Islet precursor cell (in vitro differentiated cells): ENCODE data around the gene MTCH2.
"Not testable (repeated sequence)": the region's sequence is repeated elsewhere in the genome, so short reads cannot be mapped to it uniquely, and the experiment has no call there.

Source experiments
- DNase-seq: peaks from one replicate; pipeline ENCODE4 v3.0.0-alpha.2; 2018

Gene MTCH2

DNA sequence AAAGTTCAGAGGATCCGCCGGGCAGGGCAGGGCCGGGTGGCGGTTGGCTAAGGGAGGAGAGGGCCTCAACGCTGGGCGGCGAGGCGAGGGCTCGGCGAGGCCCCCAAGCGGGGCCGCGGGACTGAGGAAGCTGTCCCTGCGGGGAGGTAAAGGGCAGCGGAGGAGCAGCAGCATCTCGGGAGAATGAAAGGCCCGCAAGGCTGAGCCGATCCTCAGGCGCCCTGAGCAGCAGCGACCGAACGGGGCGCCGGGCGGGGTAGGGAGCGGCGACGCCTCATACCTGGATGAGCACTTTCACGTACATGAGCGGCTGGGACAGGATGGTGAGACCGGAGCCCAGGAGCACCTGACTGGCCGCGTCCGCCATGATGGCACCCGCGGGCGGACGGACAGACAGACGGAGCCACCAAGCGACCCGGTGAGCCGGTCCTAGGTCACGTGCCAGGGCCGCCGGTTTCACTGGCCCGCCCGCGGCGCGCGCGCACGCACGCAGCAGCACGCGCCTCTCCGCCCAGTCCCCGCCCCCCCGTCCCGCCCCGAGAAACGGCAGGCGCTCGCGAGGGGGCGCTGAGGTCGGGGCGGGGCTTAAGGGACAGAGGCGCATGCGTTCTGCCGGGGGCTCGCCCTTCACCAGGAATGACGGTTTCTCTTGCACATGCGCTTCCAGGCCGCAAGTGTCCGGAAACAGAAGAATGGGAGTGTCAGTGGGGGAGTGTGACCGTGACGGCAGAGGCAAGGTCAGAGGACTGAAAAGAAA is at the start of gene MTCH2:
Gene MTCH2 (minus strand): TSS at position 461 of the 757 bp plus-strand sequence. CDS start 94 bp downstream, at position 367.
- DNase-seq = peak; percentile 98

DNA sequence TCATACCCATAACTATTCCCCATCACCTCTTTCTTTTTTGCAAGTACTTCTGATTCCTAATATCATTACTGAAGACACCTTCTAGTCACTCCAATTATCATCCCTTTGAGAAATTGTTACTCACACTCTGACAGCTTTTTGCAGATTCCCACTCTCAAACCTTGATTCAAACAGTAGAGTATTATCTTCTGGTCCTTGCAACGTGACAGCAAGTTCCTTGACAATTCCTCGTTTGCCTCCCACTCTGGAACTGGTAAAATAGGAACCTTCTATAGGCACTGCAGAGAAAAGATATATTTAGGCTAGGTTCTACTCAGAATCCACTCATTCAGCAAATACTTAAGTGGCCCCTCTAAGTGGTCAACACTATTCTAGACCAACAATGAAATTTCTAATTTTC is 49.6 kb upstream of the MTCH2 start:
- no peak for DNase-seq

DNA sequence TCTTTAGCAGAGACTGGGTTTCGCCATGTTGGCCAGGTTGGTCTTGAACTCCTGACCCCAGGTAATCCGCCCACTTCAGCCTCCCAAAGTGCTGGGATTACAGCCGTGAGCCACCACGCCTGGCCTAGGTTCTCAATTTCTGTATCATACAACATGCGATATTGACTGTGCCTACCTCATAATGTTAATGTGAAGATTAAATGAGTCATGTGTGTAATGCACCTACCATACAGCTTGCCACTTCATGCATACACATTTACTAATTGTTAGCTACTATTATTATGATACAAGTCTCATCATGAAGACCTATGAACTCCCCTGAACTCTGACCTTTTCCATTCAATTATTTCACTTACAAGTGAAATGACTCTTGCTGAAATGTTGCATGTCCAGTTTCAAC is 47.1 kb upstream of the MTCH2 start:
- DNase-seq = no peak

DNA sequence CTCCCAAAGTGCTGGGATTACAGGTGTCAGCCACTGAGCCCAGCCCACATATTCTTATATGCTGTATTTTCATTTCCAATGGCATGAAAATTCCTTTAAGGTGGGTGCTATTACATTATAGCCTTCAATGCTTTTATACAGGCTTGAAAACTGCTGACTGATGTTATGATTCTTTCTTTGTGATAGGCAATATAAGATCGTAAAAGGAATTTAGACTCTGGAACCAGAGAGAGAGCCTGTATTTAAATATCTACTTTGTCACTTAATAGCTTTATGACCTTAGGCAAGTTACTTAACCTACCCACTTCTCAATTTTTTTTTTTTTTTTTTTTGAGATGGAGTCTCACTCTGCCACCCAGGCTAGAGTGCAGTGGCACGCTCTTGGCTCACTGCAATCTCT is 46.6 kb upstream of the MTCH2 start:
- DNase-seq = no peak

DNA sequence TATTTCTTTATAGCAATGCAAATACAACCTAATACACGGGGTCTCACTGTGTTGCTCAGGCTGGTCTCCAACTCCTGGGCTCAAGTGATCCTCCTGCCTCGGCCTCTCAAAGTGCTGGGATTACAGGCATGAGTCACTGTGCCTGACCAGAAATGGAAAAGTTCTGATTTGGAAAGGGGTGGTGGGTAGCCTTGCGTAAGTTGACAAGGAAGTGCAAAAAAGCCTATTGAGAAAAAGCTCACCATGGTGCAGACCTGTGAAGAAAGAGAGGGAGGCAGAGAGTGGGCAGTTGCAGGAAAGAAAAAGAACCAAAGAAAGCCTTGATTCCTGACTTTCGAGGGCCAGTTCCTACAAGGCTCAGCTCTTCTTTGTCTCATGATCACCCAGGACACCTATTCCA is 45.8 kb upstream of the MTCH2 start:
- no peak for DNase-seq

DNA sequence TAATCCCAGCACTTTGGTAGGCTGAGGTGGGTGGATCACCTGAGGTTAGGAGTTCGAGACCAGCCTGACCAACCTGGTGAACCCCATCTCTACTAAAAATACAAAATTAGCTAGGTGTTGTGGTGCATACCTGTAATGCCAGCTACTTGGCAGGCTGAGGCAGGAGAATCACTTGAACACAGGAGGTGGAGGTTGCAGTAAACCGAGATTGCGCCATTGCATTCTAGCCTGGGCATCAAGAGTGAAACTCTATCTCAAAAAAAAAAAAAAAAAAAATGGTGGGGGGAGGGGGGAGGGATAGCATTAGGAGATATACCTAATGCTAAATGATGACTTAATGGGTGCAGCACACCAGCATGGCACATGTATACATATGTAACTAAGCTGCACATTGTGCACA is 44.3 kb upstream of the MTCH2 start:
- DNase-seq = not testable (repeated sequence)

DNA sequence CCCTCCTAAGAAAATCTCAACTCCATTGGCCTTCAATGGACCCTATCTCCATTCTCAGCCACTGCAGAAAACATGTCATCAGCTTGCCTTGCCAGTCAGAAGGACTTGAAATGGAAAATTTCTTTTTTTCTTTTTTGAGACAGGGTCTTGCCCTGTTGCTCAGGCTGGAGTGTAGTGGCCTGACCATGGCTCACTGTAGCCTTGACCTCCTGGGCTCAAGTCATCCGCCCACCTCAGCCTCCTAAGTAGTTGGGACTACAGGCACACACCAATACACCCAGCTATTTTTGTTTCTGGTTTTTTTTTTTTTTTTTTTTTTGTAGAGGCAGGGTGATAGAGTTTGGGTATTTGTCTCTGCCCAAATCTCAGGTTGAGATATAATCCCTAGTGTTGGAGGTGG is 43.8 kb upstream of the MTCH2 start:
- no peak for DNase-seq

DNA sequence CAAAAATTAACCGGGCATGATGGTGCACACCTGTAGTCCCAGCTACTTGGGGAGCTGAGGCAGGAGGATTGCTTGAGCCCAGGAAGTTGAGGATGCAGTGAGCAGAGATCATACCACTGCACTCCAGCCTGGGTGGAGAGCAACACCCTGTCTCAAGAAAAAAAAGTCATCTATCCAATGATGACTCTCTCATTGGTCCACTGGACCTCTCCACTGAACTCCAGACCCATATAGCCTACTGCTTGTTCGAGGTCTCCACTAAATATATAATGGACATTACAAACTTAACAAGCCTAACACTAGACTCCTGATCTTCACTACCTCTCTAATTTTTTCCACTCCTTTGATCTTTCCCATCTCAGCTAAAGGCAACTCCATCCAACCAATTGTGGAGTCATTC is 33.5 kb upstream of the MTCH2 start:
- DNase-seq = no peak

DNA sequence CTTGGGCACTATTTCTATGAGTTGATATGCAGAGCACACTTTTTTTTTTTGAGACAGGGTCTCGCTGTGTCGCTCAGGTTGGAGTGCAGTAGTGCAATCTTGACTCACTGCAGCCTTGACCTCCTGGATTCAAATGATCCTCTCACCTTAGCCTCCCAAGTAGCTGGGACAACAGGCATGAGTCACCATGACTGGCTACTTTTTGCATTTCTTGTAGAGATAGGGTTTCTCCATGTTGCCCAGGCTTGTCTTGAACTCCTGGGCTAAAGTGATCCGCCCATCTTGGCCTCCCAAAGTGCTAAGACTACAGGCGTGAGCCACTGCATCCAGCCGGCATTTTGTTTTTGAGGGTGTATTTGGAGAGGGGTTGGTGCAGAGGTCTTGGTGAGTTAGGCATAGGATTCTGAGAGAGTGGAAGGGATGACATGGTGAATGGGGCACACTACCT is 29.9 kb upstream of the MTCH2 start:
- no peak for DNase-seq

DNA sequence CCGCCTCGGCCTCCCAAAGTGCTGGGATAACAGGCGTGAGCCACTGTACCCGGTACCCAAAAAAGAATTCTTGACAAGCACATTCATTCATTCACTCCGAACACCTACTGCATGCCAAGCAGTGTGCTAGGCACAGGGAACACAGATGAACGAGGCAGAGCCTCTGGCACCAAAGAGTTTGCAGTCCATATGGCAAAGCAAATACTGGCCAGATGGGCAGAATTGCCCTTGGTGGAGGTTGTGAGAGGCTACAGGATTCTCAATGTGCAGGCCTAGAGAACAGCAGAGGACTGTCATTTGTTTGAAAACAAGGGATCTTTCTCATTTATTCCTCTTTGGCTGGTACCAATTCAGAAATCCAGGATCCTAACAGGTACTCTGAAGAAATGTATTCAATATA is 27.5 kb upstream of the MTCH2 start:
- DNase-seq = no peak

DNA sequence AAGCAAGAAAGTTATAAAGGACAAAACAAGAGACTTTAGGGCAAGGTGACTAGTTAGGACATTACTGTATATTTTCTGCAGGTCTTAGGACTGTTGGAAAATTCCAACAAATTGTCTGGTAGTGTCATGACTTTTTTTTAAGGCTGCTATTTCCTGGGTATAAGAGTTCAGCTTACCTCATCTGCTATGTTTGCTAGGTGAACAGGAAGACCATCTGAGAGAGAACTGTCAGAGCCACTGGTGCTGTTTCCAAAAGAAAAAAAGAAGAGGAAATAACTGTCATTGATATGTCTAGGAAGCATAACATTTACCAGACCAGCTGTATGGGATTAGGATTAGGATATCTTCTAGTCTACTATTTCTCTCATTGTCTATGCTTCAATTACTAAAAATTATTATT is 26.3 kb upstream of the MTCH2 start:
- no peak for DNase-seq

DNA sequence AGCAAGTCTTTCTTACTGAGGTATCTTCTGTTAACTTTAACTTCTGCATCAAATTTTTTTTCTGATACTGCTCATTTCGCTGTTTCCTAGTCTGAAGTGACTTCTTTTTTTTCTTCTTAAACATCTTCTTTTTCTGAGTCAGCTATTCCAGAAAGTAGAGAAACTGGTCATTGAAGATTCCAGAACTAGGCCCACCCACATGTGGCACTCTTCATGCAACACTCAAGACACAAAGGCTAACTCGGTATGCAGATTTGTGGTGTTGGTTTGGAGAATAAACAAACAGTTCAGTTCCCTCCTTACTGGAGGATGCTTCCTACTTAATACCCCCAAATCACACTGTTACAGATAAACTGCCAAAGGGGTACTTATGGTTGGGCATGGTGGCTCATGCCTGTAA is 25.2 kb upstream of the MTCH2 start:
- DNase-seq = no peak

DNA sequence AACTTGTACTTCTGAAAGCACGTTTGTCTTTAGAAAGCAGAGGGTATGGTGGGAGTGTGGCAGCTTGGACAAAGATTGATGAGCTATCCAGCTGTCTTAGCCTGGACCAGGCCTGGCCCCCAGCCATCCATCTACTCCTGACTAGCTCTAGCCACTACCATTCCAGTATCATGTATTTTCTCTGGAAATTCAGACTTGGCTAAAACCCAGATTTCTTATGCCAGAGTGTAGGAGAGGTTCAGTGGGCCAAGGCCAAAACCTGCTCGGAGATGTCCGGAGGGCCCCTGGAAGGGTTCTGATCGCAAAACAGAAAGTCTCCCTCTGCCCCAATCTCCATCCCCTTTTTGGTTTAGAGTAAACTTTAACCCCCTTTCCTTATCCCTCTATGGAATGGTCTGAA is 24.8 kb upstream of the MTCH2 start:
- no peak for DNase-seq

DNA sequence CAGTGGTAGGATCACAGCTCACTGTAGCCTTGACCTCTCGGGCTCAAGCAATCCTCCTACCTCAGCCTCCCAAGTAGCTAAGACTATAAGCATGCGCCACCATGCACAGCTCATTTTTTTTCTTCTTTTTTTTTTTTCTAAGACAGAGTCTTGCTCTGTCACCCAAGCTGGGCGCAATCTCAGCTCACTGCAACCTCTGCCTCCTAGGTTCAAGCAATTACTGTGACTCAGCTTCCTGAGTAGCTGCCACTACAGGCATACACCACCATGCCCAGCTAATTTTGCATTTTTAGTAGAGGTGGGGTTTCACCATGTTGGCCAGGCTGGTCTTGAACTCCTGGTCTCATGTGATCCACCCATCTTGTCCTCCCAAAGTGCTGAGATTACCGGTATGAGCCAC is 22.6 kb upstream of the MTCH2 start:
- not testable (repeated sequence) for DNase-seq

DNA sequence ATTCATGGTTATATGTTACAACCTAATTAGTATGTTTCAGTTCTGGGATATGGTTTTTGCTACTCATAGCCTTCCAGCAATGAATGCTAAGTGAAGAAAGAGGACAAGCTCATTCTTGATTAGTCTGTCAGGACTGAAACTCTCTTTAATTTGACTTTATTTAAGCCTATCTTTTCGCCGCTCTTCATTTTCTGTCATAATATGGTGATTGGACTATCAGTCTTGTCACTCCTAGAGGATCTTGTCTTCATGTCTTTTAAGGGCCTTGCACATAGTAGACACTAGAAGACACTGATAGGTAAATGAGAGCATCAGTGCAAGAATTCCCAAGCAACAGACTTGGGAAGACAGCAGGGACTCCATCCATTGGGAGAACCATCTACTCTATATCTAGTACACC is 18.9 kb upstream of the MTCH2 start:
- DNase-seq = no peak

DNA sequence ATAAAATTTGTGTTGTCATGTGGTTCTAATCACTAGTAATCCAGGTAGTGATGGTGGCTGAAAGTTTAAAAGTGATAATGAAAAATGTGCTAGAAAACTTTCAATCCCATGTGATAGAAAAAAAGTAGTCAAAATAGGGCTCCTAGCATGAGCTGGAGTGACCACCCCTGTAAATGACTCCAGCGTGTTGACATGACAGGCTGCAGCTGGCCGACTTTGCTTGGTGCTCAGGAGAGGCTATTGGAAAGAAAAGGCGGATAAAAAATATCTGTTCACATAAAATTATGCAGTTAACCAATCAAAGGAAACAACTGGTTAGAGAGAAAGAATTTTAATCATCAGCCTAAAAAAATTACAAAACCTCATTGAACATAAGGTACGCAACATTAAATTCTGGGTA is 16.9 kb upstream of the MTCH2 start:
- DNase-seq = no peak

DNA sequence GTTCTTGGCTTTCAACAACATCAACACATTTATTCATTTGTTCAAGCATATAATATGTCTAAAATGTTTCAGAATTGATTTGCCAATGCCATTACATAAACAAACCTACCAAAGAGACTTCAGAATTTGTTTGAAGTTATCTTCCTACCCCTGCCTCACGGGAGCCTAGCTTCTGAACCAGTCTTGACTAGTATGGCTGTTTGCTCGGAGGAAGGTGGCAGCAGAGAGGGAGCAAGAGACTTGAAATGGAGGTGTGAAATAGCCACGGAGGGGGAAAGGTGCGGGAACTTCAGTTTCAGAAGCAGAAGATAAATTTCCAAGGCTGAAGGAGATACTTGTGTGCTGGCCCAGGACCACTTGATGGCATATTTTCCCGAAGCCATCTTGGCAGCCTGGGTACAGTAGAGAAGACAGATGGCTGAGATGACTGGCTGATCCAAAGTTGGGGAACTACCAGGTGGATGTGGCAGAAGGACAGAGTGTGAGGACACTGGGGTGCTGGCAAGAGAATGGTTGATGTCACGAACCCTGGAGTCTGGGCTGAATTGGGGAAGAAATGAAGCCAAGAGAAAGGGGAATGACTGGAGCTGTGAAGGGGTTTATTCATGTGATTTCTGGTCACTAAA is 14.0 kb upstream of the MTCH2 start:
- DNase-seq = no peak

DNA sequence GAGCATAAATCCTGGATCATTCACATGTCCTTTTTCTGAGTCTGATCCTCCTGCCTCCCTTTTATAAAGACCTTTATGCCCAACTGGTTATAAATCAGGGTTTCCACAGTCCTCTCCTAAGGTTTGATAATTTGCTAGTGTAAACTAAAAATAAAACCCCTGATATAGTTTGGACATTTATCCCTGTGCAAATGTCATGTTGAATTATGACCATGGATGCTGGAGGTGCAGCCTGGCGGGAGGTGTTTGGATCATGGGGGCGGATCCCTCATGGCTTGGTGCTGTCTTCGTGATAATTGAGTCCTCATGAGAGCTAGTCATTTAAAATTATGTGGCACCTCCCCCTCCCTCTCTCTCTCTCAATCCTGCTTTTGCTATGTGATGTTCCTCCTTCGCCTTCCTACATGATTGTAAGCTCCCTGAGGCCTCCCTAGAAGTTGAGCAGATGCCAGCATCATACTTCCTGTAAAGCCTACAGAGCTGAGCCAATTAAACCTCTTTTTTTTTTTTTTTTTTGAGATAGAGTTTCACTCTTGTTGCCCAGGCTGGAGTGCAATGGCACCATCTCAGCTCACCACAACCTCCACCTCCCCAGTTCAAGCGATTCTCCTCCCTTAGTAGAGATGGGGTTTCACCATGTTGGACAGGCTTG is 9.6 kb upstream of the MTCH2 start:
- no peak for DNase-seq

DNA sequence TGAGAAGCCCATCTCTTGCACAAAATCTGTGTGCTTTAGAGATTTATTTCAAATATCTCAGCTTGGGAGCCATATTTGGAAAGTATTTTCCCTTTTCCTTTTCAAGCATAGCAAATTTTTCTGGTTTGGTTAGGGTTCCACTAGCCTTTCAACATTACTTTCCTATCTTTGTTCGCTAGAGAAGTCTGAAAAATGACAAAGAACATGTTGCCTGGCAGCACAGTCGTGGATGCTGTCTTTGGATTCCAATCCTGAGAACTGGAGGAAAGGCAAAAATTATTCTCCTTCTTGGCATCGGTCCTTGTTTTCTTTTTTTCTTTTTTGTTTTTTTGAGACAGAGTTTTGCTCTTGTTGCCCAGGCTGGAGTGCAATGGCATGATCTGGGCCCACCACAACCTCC is 6.9 kb upstream of the MTCH2 start:
- no peak for DNase-seq

DNA sequence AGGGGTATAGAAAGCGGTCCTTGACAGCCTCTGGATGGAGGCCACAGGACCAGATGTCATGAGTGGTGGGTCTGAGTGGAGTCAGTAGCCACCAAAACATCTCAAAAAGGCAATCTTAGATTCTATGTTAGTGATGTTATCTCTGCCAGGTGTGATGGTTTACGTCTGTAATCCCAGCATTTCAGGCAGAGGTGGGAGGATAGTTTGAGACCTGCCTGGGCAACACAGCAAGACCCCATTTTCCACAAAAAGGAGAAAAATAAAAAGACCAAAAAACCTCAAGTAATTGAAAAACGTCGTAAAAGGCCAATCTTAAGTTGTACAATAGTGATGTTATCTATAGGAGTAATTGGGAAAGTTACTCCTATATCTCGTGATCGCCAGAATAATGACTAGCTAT is 3.7 kb upstream of the MTCH2 start:
- DNase-seq = no peak

DNA sequence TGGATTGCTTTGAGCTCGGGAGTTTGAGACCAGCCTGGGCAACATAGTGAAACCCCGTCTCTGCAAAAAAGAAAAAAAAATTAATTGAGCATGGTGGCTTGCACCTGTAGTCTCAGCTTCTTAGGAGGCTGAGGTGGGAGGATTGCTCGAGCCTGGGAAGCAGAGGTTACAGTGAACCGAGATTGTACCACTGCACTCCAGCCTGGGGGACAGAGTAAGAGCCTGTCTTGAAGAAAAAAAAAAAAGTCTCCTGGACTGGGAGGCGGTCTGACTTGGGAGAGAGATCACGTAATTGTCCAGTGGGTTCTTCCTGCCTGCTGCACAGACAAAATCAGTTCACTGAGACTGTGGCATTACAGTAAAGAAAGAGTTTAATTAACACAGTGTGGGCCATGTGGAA is 3.1 kb upstream of the MTCH2 start:
- no peak for DNase-seq

DNA sequence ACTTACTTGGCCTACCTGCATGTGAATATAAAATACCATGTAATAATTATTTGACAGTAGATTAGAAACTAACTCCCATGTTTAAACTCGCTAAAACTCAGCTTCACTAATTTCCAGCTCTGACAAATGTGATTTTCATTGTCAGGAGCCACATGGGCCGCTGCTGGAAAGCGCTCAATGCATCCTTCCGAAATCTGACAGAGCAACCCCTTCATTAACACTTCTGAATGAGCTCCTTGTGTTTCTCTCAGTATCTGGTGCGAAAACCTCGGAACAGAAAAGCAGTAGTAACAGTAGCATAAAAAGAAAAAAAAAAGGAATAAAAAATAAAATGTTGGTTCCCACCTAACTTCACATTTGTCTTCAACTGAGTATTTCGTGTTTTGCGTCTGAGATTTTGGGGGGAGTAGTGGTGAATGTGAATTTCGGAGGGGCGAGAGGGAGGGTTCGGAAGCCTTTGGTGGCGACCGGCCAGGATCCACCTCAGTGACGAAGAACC is 710 bp downstream of the MTCH2 start:
- no peak for DNase-seq

DNA sequence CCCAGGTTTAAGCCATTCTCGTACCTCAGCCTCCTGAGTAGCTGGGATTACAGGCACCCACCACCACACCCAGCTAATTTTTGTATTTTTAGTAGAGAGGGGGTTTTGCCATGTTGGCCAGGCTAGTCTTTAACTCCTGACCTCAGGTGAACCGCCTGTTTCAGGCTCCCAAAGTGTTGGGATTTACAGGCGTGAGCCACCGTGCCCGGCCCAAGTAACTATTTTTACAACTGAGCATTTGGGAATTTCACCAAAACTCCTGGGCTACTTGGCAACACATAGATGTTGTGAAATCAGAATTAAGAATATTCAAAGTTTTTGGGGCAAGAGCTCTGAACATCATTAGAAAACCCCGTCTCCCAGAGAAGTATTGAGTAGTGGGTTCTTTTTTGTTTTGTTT is 1.9 kb downstream of the MTCH2 start:
- not testable (repeated sequence) for DNase-seq

DNA sequence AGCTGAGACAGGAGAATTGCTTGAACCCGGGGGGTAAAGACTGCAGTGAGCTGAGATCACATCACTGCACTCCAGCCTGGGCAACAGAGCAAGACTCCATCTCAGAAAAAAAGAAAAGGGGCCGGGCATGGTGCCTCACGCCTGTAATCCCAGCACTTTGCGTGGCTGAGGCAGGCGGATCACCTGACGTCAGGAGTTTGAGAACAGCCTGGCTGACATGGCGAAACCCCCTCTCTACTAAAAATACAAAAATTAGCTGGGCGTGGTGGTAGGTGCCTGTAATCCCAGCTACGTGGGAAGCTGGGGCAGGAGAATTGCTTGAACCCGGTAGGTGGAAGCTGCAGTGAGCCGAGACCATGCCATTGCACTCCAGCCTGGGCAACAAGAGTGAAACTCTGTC is 6.0 kb downstream of the MTCH2 start:
- DNase-seq = not testable (repeated sequence)
